Astrocyte of the spinal cord (primary cell): Measurements from ENCODE around the gene NPAS2.

ENCODE experiments used
- DNase-seq: peaks from one replicate; pipeline ENCODE4 v3.0.0; 2011; ENCODE audit warnings: low read depth, low spot score
- H3K4me3 ChIP-seq: 2 replicates; pipeline ENCODE4 v1.5.1; 2011; ENCODE audit warnings: low read depth, mild to moderate bottlenecking, low read length, moderate library complexity
- CTCF ChIP-seq: IDR thresholded peaks from 2 replicates; pipeline ENCODE4 v1.5.1; 2012; ENCODE audit warnings: low read depth, mild to moderate bottlenecking, low read length, inconsistent platforms
- in situ Hi-C: cut with HindIII; loops from 2 replicates; pipeline ENCODE4 v1.10.0; 2017; ENCODE audit warnings: low sequenced_read_pairs

The NPAS2 gene

GRCh38 chr2:100971221-100971620, 151.3 kb downstream of the NPAS2 start:
- no peak overlapping the region for H3K4me3 ChIP-seq
- no peak for TF ChIP-seq CTCF
- no peak for DNase-seq
- in situ Hi-C loops: no loop called here

- H3K4me3 ChIP-seq: no peak overlapping the region
- TF ChIP-seq CTCF: no peak
- DNase-seq: no peak
- in situ Hi-C loops: no loop called here
Observed at GRCh38 chr2:100972452-100972851, 152.5 kb downstream of the NPAS2 start.

GRCh38 chr2:100974712-100975520, 155.0 kb downstream of the NPAS2 start:
- no peak for DNase-seq
- no peak for TF ChIP-seq CTCF
- in situ Hi-C loops: no loop called here
- H3K4me3 ChIP-seq: no peak overlapping the region

GRCh38 chr2:100975521-100975785, 155.5 kb downstream of the NPAS2 start:
- no peak for DNase-seq
- no peak for TF ChIP-seq CTCF
- no peak overlapping the region for H3K4me3 ChIP-seq
- in situ Hi-C loops: no loop called here

- no peak for DNase-seq
- in situ Hi-C loops: no loop called here
- no peak for TF ChIP-seq CTCF
- no peak overlapping the region for H3K4me3 ChIP-seq
Observed at GRCh38 chr2:100976061-100976460, 156.1 kb downstream of the NPAS2 start.

- TF ChIP-seq CTCF: no peak
- in situ Hi-C loops: no loop called here
- no peak overlapping the region for H3K4me3 ChIP-seq
- DNase-seq: peak; percentile 64
Observed at GRCh38 chr2:100976645-100977391, 156.9 kb downstream of the NPAS2 start.
